ENCODE data around the gene JKAMP.
"Not testable (repeated sequence)": the region's sequence is repeated elsewhere in the genome, so short reads cannot be mapped to it uniquely, and the experiment has no call there.

Gene JKAMP, protein sequence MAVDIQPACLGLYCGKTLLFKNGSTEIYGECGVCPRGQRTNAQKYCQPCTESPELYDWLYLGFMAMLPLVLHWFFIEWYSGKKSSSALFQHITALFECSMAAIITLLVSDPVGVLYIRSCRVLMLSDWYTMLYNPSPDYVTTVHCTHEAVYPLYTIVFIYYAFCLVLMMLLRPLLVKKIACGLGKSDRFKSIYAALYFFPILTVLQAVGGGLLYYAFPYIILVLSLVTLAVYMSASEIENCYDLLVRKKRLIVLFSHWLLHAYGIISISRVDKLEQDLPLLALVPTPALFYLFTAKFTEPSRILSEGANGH

DNA sequence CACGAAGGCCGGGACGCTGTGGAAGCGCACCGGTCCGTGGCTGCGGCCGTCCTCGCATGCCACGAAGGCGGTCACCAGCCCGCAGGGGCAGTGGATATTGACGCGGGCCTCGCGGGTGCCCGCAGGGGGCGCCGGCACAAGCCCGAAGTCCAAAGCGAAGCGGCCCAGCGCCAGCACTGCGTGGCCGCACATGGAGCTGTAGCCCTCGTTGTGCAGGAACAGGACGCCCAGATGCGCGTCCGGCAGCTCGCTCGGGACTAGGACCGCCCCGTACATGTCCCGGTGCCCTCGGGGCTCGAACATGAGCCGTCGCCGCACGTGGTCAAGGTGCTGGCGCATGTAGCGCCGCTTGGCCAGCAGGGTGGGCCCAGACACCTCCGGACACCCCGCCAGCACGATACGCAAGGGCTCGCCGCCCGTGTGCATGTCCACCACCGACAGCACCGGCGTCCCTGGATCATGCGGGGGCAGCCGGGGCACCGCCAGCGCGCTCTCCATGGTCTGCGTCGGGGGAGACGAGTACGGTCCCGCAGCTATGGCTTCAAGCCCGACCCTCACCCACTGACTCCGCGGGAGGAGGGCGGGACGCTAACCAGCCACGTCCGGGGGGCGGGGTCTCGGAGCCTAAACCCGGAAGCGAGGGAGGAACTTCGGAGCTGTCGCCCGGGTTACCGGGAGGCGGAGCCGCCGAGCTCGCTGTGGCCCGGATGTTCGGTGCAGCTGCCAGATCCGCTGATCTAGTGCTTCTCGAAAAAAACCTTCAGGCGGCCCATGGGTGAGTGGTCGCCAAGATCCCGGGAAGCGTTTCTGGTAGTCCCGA lies at the start of gene JKAMP, which contains the start of gene L3HYPDH:
Gene JKAMP (plus strand): TSS at position 699 of the 820 bp plus-strand sequence. CDS start 73 bp downstream, at position 772.
Gene L3HYPDH (minus strand): TSS at position 590 of the 820 bp plus-strand sequence. CDS start 92 bp downstream, at position 498.
- peak; percentile 96 for DNase-seq

DNA sequence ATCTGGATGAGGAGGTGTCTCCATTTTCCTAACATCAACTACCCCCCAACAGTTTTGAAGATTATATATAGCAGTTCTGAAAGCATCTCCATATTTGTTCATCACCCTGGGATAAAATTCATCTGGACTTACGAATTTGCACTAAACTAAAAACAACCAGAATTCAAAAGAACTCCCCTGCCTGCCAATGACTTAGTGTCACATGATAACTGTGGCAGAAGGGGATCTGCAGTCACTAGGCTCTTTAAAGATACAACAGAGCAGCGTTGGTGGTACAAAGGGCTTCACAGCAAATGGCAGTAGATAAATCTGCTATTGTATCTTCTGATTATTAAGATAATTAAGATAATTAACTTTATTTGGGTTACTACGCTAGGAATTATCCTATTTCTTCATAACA lies 49.2 kb upstream of the JKAMP start:
- DNase-seq, result no peak

DNA sequence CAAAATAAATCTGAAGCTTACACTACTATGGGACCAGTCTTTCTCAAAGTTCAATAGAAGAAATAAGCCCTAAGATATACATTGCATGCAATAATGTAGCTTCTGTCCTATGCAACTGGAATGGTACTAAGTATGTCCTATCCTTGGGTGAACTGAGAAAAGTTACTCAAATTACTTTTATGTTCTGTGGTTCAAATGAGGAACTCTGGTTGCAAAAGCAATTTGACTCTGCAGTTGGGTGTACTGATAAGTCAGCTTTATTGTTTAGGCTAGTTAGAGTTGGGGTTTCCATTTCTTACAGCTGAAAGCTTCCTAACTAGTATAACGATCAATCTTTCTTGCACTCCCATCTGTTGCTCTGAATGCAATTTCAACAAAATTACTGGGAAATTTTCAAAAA lies 48.3 kb upstream of the JKAMP start:
- no peak for DNase-seq

DNA sequence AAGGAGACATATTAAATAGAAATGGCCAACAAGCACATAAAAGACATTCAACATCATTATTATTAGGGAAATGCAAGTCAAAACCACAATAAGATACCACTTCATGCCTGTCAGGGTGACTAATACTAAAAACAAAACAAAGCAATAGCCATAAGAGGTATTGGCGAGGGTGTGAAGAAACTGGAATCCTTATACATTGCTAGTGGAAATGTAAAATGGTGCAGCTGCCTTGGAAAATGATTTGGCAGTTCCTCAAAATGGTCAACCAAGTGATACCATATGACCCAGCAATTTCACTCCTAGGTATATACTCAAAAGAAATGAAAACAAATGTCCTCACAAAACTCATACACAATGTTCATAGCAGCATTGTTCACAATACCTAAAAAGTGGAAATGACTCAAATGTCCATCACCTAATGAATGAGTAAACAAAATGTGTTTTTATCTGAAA lies 46.1 kb upstream of the JKAMP start:
- DNase-seq, result no peak

DNA sequence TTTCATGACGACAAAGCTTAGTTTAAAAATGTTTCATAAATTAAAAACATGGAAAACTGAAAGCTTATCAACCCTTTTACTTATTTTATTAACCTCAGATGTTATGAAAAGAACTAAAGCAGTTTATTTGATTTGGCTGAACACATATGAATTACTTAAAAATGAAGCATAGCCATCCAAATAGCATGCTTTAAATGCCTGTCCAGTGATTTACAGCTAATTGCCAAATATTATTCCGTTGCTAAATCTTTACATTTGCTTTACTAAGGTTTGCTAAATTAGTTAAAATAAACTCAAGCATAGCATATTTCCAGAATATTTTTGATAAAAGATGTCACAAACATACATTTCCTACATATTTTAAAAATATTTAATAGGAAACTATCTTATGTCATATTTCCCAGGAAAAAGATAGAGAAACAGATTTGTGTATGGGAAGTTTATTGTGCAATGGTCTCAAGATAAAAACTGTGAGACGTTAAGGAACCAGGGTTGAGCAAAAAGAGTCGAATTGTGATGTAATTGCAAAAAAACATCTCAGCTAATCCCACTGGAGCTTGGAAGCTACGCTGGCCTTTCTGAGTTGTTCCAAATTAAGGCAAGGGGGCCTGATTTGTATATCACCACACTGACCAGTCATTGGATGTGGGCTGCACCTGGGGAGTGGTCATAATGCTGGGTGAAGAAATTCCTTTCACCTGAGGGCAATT lies 44.9 kb upstream of the JKAMP start:
- no peak for DNase-seq

DNA sequence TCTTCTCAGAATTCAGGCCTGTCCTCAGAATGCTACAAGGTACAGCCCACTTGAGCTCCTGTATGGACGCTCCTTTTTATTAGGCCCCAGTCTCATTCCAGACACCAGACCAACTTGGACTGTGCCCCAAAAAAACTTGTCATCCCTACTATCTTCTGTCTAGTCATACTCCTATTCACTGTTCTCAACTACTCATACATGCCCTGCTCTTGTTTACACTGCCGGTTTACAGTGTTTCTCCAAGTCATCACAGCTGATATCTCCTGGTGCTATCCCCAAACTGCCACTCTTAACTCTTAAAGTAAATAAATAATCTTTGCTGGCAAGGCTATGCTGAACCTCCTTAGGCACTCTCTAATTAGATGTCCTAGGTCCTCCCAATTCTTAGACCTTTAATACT lies 35.6 kb upstream of the JKAMP start:
- not testable (repeated sequence) for DNase-seq

DNA sequence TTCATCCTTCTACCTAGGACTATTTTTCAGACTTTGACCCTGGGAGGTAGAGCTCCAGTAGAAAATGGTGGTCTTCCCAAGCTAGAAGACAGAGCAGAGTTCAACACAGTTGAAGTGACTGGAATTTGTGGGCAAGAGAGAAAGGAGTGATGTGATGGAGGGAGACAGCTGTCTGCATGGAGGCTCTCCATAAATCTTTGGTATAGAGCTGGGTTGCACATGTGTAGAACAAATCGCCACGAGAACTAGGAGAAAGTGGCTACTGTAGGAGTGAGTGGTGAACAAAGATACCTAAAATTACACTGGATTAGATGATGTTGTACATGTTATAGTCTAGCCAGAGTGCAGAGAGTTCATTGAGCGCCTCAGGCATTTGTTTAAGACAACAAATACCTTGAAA lies 33.6 kb upstream of the JKAMP start:
- DNase-seq, result no peak

DNA sequence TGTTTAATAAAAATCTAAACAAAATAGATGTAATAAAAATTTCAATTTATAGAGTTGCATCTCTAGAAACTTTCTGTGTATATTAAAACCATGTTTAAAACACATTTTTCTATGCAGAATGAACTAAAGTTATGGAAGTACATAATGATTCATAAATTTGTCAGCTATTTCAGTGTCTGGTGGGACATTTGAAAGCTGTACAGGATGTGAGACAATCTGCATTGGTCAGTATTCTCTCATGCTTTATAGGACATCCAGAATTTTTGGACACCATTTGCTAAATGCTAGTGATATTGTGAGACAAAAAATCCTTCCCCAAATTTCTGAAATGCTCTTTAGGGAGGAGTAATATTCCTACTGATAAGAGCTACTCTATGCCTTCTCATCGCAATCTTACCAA lies 32.5 kb upstream of the JKAMP start:
- DNase-seq, result no peak

DNA sequence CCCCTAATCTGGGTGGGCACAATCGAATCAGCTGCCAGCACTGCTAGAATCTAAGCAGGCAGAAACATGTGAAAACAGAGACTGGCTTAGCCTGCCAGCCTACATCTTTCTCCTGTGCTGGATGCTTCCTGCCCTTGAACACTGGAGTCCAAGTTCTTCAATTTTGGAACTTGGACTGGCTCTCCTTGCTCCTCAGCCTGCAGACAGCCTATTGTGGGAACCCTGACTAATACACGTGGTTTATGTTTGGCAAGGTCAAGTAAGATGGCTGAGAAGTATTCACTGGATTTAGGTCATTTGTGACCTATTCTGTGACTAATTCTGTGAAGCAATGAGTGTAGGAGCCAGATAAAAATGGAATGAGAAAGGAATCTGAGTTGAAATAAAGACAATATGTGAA lies 30.2 kb upstream of the JKAMP start:
- no peak for DNase-seq

DNA sequence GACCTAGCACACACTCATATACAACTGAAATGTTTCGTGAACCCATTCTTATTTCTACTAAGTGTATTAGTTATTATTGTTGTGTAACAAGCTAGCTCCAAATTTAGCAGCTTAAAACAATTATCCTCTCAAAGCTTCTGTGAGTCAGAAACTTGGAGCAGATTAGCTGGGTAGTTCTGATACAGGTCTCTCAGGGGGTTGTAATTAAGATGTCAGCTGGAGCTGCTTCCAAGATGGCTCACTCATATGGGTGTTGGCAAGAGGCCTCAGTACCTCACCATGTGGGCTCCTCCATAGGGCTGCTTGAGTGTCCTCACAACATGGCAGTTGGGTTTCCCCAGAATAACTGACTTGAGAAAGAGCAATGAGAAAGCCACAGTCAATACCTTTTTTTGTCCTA lies 28.9 kb upstream of the JKAMP start:
- no peak for DNase-seq

DNA sequence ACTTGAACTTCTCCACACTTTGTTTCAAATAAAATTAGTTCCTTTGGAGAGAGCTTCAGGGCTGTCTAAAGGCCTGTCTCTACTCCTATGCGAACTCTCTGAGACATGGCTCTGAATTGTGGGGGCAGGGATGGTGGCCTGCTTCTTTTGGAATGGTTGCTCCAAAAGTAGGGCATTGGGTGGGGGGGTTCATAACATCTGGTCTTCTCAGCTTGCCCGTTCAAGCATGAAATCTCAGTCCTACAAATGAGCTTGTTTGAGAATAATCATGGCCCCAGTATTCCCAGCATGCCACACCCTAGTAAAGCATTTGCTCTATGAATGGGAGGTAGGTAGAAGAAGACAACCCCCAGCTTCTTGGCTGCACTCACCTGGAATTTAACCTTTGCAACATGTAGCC lies 25.8 kb upstream of the JKAMP start:
- DNase-seq, result no peak

DNA sequence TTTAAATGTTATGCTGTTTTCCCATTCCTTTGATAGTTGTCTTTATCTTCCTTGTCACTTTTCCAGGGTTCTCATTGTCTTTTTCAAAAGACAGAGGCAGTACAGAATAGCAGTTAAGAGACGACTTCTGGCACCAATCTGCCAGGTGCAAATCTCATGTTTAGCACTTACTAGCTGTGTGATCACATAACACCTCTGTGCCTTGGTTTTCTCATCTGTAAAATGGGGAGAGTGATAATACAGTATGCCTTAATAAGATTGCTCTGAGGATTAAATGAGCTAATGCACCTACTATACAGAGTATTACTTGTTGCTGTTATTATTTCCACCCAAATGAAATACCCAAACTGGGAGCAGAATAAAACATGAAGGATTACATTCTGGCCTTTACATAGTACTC lies 23.9 kb upstream of the JKAMP start:
- no peak for DNase-seq

DNA sequence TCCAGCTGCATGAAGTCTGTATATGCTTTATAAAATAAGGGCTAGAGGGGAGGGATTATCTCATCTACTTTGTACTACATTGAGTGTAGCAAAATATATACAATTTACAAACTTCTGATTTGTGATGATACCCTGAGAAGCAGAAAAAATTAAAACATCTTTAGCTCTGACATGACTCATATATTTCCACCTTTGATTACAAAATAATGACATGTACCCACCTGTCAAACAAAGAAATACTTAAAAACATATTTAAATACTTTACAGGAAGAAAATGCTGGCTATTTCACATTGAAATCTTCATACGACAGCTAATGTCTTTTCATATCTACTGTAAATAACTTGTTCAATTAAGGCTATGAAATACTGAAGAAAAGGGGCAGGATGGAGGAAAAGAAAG lies 22.4 kb upstream of the JKAMP start:
- DNase-seq, result no peak

DNA sequence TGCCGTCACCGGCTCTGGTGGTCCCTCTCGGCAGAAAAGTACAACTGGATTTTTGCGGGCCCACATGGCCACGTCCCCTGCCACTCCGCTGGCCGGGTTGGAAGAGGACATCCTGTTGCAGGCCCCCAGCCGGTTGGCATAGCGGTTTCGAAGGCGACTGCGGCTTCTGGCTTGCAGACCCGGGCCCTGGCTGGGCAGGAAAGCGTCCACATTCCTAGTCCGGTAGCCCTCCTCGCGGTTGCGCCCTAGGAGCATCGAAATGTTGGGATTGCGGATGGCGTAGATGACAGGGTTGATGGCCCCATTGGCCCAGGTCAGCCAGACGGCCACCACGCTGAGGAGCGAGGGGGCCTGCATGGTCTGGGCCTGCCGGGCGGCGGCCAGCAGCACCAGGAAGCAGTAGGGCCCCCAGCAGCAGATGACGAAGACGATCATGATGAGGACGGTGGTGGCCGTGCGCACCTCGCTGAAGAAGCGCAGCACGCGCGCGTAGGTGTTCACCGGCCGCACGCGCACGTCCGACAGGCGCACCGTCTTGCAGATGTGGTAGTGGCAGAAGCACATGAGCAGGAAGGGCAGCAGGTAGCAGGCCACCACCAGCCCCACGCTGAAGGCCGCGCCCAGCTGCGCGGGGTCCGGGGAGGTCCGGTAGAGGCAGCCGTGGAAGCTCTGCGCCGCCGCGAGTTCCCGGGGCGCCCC lies 20.4 kb upstream of the JKAMP start:
- DNase-seq, result peak; percentile 3

DNA sequence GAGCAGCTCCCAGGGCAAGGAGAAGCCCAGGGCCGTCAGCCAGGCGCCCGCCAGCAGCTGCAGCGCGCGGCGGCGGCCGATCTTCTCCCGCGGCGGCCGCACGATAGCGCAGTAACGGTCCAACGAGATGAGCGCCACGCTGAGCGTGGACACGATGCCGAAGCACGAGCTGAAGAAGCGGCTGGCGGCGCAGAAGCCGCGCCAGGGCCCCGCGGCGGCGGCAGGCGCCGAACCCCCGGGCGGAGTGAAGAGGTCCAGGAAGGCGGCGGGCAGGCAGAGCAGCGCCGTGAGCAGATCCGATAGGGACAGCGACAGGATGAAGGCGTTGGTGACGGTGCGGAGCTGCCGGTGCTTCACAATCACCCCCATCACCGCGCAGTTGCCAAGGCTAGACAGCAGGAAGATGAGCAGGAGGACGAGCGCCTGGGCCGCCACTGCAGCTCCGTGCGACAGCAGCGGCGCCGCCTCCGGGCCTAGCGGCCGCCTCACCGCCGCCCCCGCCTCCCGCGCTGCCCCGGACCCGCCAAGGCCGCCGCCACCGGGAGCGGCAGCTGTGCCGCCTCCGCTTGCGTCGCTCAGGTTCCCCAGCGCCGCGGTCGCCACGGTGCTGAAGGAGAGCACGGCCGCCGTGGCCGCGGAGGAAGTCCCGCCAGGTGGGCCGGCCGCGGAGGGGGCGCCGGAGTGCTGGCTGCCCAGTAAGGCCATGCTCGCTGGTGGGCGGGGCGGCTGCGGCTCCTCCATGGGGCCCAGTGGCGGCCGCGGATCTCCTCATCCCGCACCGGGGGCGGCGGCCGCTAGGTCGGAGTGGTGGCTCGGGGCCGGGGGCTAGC lies 19.6 kb upstream of the JKAMP start:
- peak; percentile 59 for DNase-seq

DNA sequence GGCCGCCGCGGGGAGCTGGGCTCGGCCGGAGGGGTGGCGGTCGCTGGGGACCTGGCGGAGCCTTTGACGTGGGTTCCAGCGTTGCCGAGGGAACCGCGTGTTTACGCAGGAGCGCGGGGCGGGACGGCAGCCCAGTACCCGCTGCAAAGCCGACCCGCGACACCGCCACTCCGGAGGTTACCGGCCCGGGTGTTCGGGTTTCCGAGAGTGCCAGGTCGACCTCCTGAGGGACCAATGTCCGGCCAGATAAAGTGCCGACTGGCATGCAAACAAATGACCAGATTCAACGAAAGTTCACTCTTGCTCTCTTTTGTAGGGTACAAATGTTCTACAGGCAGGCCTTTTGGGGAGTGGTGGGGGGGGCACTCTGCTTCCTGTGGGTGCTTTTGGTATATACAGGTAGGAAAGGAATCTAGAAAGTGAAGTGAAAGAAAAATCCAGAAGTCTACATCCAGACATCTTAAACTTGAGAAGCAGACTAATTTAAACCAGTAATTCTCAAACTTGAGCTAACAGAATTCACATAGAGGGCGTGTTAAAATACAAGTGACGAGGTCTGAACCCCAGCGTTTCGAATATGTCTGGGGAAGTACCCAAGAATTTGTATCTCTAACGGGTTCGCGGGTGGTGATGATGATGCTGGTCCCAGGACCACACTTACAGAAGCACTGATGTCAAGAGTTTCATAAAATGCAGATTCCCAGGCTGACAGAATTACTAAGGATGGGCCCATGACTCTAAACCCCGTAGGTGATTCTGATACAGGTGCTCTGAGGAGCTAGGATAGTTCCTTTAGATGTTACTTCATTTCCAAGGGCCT lies 18.8 kb upstream of the JKAMP start, which contains the start of gene GPR135:
Gene GPR135 (minus strand): TSS at position 65 of the 820 bp plus-strand sequence. CDS start 154 bp downstream, outside the sequence.
- peak; percentile 42 for DNase-seq

DNA sequence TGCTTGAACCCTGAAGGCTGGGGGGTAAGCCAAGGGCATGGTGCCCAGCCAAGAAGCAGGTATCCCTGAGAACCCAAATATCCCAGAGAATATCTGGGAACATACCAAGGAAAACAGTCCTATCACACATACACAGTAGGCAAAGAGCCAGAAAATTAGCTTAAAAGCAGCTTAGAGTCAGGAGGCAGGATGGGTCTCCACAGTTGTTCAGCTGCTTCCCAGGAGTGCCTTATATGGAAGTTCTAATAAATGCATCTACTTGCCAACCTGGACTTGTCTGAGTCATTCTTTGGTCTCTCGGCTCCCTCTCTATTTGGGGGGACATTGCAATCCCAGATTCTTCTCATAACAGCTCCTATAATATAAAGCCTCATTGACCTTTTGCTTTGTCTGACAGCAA lies 10.1 kb upstream of the JKAMP start:
- DNase-seq, result no peak

DNA sequence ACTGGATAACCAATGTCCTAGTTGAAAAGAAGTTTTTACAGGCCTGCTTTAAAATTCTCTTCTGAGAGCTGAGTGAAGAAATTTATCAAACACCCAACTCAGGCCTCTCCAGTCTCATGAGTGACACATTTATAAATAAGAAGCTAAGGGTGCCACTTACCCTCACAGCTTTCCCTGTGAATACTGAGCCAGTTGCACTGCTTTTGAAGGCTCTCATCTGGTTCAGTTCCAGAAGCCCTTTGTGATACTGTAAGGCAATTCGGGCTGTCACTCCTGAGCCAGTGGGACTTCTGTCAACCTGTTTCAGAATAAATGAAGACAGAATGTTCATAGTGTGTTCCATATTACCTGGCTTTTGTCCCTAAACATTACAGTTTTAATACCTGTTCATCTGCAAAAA lies 8.6 kb upstream of the JKAMP start:
- DNase-seq, result no peak

DNA sequence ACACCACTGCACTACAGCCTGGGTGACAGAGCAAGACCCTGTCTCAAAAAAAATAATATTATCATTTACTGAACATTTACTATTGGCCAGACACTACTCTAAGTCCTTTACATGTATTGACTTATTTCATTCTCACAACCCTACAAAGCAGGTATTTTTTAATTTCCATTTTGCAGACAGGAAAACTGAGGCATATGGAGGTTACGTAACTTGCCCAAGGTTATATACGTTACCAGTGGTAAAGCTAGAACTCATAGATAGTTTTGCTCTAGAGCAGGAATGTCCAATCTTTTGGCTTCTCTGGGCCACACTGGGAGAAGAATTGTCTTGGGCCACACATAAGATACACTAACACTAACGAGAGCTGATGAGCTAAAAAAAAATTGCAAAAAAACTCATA lies 5.8 kb upstream of the JKAMP start:
- DNase-seq, result no peak

DNA sequence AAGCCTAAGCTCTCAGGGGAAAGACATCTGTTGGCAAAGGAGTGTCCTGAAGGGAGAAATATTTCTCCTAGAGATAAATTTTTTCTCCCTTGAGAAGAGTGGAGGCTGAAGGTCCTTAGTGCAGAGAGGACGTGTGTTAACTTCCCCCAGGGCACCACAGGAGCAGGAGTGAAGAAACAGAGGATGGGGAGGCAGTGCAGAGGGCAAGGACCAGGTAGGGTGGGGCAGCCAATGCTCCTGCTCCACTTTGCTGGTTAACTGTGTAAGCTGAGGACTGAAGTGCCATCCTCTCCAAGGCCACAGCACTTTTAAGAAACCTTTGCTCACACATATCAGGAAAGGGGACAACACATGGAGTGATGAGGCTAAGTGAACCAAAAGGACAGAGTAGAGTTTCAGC lies 4.2 kb upstream of the JKAMP start:
- no peak for DNase-seq

DNA sequence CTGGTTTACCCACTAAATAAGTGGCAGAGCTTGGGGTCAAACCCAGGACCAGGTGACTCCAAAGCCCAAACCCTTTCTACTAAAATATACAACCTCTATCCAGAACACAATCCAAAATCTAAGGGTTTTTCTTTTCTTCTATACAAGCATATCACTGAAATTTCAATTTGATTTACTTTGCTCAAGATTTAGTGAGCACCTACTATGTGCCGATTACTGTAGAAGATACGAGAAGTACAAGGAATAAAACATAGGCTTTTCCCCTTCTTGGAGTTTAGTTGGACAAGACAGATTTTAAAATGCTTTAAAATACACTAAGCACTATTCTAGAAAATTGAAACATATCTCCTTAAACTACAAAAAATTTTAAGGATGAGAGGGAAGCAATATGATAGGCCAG lies 2.9 kb upstream of the JKAMP start:
- DNase-seq, result no peak
